GM12878 (cell line): Measurements from ENCODE around the gene TADA2A. TPM values are rescaled to one million over a fixed set of nuclear protein-coding genes. Genes with fewer than 3 reads are reported as not detected.

ENCODE experiments used
- ATAC-seq: fragments of 200-7000 bp; cut with Tn5 transposase; 3 replicates; pipeline ENCODE4 v1.9.1; 2020; ENCODE audit warnings: mild to moderate bottlenecking, moderate library complexity
- BruUV-seq: library from RNA; stranded (reverse); fragments of 400-500 nt; replicated peaks from 2 replicates; lab custom pipeline; 2021; lab: Mats Ljungman, UMichigan
- CTCF ChIA-PET: fragments of 300-600 bp; sonication (Branson Sonifier 250); formaldehyde crosslinking; extraction: SDS; loops from one replicate; lab custom pipeline; 2021; ENCODE audit warnings: inconsistent platforms; lab: Yijun Ruan, JAX
- POLR2A ChIA-PET: fragments of 350-600 bp; formaldehyde crosslinking; extraction: SDS; loops from one replicate; lab custom pipeline; 2021; ENCODE audit warnings: inconsistent platforms; lab: Charles Lee
- RAD21 ChIA-PET: fragments of 300-600 bp; sonication (Branson Sonifier 250); formaldehyde crosslinking; loops from one replicate; lab custom pipeline; 2023; ENCODE audit warnings: antibody characterized with exemption; ENCODE audit not compliant: unreplicated experiment; lab: Charles Lee
- SMC1A ChIA-PET: fragments of 300-600 bp; sonication (Branson Sonifier 250); formaldehyde crosslinking; loops from one replicate; lab custom pipeline; 2023; ENCODE audit not compliant: unreplicated experiment, uncharacterized antibody; lab: Charles Lee
- DNase-seq: peaks from one replicate; pipeline ENCODE4 v3.0.0-alpha.2; 2011; ENCODE audit warnings: low read depth, low spot score
- FAIRE-seq: peaks from 3 replicates; lab custom pipeline; 2011; peaks lifted over from hg19 to GRCh38; lab: Jason Lieb, UNC
- H2AFZ ChIP-seq: 2 replicates; pipeline ENCODE4 v1.6.0; 2011; ENCODE audit warnings: low read depth, low read length, control low read depth; ENCODE audit not compliant: control insufficient read depth
- H3K27ac ChIP-seq: 2 replicates; pipeline ENCODE4 v1.5.1; 2011; ENCODE audit warnings: control low read depth; ENCODE audit not compliant: control insufficient read depth, insufficient read depth
- H3K27me3 ChIP-seq, 2 experiments: replicated peaks in 1 of 2; 2 replicates each; pipeline versions ENCODE4 v1.6.0 to v1.6.1; 2011; ENCODE audit warnings: low read length in 1 of 2; ENCODE audit not compliant: control insufficient read depth in 2 of 2, insufficient read depth in 2 of 2
- H3K36me3 ChIP-seq, 2 experiments: 2 replicates each; pipeline ENCODE4 v1.5.1; 2011; ENCODE audit warnings: low read length in 1 of 2; ENCODE audit not compliant: control insufficient read depth in 2 of 2, insufficient read depth in 2 of 2
- H3K4me1 ChIP-seq: 2 replicates; pipeline ENCODE4 v1.6.1; 2011; ENCODE audit warnings: mild to moderate bottlenecking, low read length, moderate library complexity, mixed read lengths; ENCODE audit not compliant: control insufficient read depth, insufficient read depth
- H3K4me2 ChIP-seq: 2 replicates; pipeline ENCODE4 v1.6.0; 2011; ENCODE audit warnings: control low read depth; ENCODE audit not compliant: control insufficient read depth, insufficient read depth
- H3K4me3 ChIP-seq: fragments of 200-600 bp; sonication (generic); 2 replicates; pipeline ENCODE4 v1.5.1; 2016
- H3K79me2 ChIP-seq: 2 replicates; pipeline ENCODE4 v1.6.0; 2011; ENCODE audit warnings: low read length; ENCODE audit not compliant: control insufficient read depth, insufficient read depth
- H3K9ac ChIP-seq: 2 replicates; pipeline ENCODE4 v1.8.0; 2011; ENCODE audit warnings: low read length, control low read depth, mixed read lengths; ENCODE audit not compliant: control insufficient read depth, insufficient read depth
- H3K9me3 ChIP-seq: replicated peaks from 3 replicates; pipeline ENCODE4 v1.5.1; 2011; ENCODE audit warnings: mild to moderate bottlenecking, low read length; ENCODE audit not compliant: control insufficient read depth, insufficient read depth
- H4K20me1 ChIP-seq: 2 replicates; pipeline ENCODE4 v1.6.0; 2011; ENCODE audit not compliant: control insufficient read depth, insufficient read depth
- CBX5 ChIP-seq: sonication (generic); IDR thresholded peaks from 2 replicates; pipeline ENCODE4 v1.6.1; 2016; ENCODE audit warnings: low read depth, moderate library complexity, mild to moderate bottlenecking, inconsistent platforms
- CHD1 ChIP-seq: IDR thresholded peaks from 2 replicates; pipeline ENCODE4 v1.6.1; 2012; ENCODE audit warnings: low read depth, low read length, improper control_type of control experiment
- CHD4 ChIP-seq: fragments of 200-600 bp; sonication (generic); IDR thresholded peaks from 2 replicates; pipeline ENCODE4 v1.6.1; 2016; ENCODE audit warnings: mild to moderate bottlenecking
- EED ChIP-seq: sonication (generic); IDR thresholded peaks from 2 replicates; pipeline ENCODE4 v1.6.1; 2016; ENCODE audit warnings: antibody characterized with exemption, low read depth
- EGR1 ChIP-seq, 2 experiments: IDR thresholded peaks; 1 replicate in 1 of 2; 2 replicates in 1 of 2; pipeline ENCODE4 v1.6.1; 2011 to 2012; ENCODE audit warnings: low read depth in 2 of 2, low read length in 2 of 2, borderline replicate concordance in 1 of 2, mild to moderate bottlenecking in 1 of 2, moderate library complexity in 1 of 2
- ESRRA ChIP-seq: IDR thresholded peaks from 2 replicates; pipeline ENCODE4 v1.6.1; 2012; ENCODE audit warnings: mild to moderate bottlenecking, low read length, improper control_type of control experiment
- MXI1 ChIP-seq: fragments of 150-350 bp; IDR thresholded peaks from 2 replicates; pipeline ENCODE4 v1.6.1; 2011; ENCODE audit warnings: low read depth, mild to moderate bottlenecking, inconsistent platforms, low read length, improper control_type of control experiment
- SIX5 ChIP-seq: IDR thresholded peaks from 2 replicates; pipeline ENCODE4 v1.6.1; 2011; ENCODE audit warnings: mild to moderate bottlenecking, low read depth, low read length, moderate library complexity; ENCODE audit not compliant: severe bottlenecking
- SMC3 ChIP-seq: IDR thresholded peaks from 2 replicates; pipeline ENCODE4 v1.6.1; 2011; ENCODE audit warnings: low read length, improper control_type of control experiment, borderline replicate concordance
- TBL1XR1 ChIP-seq: IDR thresholded peaks from 2 replicates; pipeline ENCODE4 v1.6.1; 2012; ENCODE audit warnings: low read depth, low read length, improper control_type of control experiment
- ZNF217 ChIP-seq: fragments of 450-650 bp; IDR thresholded peaks from 2 replicates; pipeline ENCODE4 v1.6.1; 2017; ENCODE audit warnings: antibody characterized with exemption, mild to moderate bottlenecking
- WGBS: methylation state at CpG from one replicate; pipeline ENCODE4 v1.1.6; 2016; ENCODE audit warnings: low lambda C conversion rate; ENCODE audit not compliant: insufficient replicate concordance, insufficient coverage; ENCODE audit errors: missing lambda C conversion rate; 5-methylcytosine and 5-hydroxymethylcytosine counted together
- in situ Hi-C: fragments of 300-500 bp; cut with MboI; formaldehyde crosslinking; loops from 9 replicates; pipeline ENCODE4 v1.14.3; 2018; ENCODE audit warnings: mixed read lengths
- intact Hi-C: fragments of 100-400 bp; cut with micrococcal nuclease; formaldehyde crosslinking; loops from one replicate; pipeline ENCODE4 v1.14.2; 2022; ENCODE audit not compliant: unreplicated experiment
- polyA plus RNA-seq, 11 experiments: library from polyadenylated mRNA; depleted of rRNA in 4 of 11; unstranded in 6 of 11; stranded (reverse) in 5 of 11; fragments of >200 nt; fragmentation: Nextera tagmentation in 4 of 11; fragmentation: Illumina TruSeq in 1 of 11; extraction: Ambion mirVana in 4 of 11; extraction: Trizol in 1 of 11; gene quantifications; 1 replicate in 1 of 11; 2 replicates in 10 of 11; pipeline versions ENCODE4 v1.2.1 to v1.2.3, GENCODE V29; 2011 to 2016; ENCODE audit warnings: inconsistent platforms in 2 of 11, missing spikeins in 2 of 11, low read depth in 1 of 11
- total RNA-seq, 4 experiments: library from RNA; depleted of rRNA in 3 of 4; stranded (reverse); fragments of >200 nt in 3 of 4; fragmentation: Illumina TruSeq in 1 of 4; extraction: Trizol in 1 of 4; gene quantifications; 2 replicates each; pipeline versions ENCODE4 v1.2.1 to v1.2.3, GENCODE V29; 2013 to 2021

Gene TADA2A
- total and polyA plus RNA-seq, 10 of the 15 experiments (the other 5 are each of a cell fraction or from before 2014, with no cell fraction given): 19.6 to 43.8 (median 34.1) TPM

GRCh38 chr17:37479025-37479424 lies 72.3 kb downstream of the TADA2A start:
- Histone ChIP-seq H3K27ac (no peak overlapping the region), H3K36me3 (peaks cover 6 to 21% of the 10 kb centered on the region in 2 experiments; a peak in 3 of 4 replicates), H3K27me3 (no peaks in the 10 kb centered on the region), H3K4me2 (no peak overlapping the region), H3K4me3 (no peak overlapping the region), H2AFZ (no peak overlapping the region), H3K79me2 (no peaks in the 10 kb centered on the region), H3K9ac (no peak overlapping the region), H4K20me1 (no peaks in the 10 kb centered on the region), H3K4me1 (peaks cover 7% of the 10 kb centered on the region), H3K9me3 (no peaks in the 10 kb centered on the region)
- WGBS: 100% methylated on average over 1 of the region's 1 CpG
- DNase-seq: no peak
- RAD21 ChIA-PET: no interaction called here
- intact Hi-C loops: no loop called here
- in situ Hi-C loops: no loop called here
- CTCF ChIA-PET: no interaction called here
- FAIRE-seq: no peak
- SMC1A ChIA-PET: interaction anchor here (1.8 kb wide), 1 partner anchor 49 kb away, joined by 6 read pairs; no protein-coding TSS in a partner anchor
- POLR2A ChIA-PET: no interaction called here
- ATAC-seq: no peak
- BruUV-seq: no TSS peak
- TF ChIP-seq EGR1 (IDR thresholded peaks at IDR 0.05; ENCODE audit: borderline replicate concordance in 1 of 2, low read depth in 2 of 2, low read length in 2 of 2) (no peak), MXI1 (no peak), EED (no peak), ZNF217 (no peak), CBX5 (no peak), CHD4 (no peak), SIX5 (no peak), TBL1XR1 (no peak), ESRRA (no peak), SMC3 (no peak), CHD1 (no peak)
